Islet of Langerhans (tissue), 1 donor: Measurements from ENCODE around the gene MEGF6.

Source experiments
- FAIRE-seq: peaks from one replicate; lab custom pipeline; 2011; peaks lifted over from hg19 to GRCh38; lab: Jason Lieb, UNC

The MEGF6 gene

GRCh38 chr1:3469849-3470649 lies 141.3 kb downstream of the MEGF6 start:
- no peak for FAIRE-seq

GRCh38 chr1:3469104-3469848 lies 142.0 kb downstream of the MEGF6 start:
- FAIRE-seq = no peak

- FAIRE-seq = no peak
Measured at GRCh38 chr1:3468236-3469103, 142.8 kb downstream of the MEGF6 start.

- FAIRE-seq = no peak
Measured at GRCh38 chr1:3467096-3468036, 143.9 kb downstream of the MEGF6 start.

- FAIRE-seq = no peak
Measured at GRCh38 chr1:3466366-3467075, 144.8 kb downstream of the MEGF6 start.

GRCh38 chr1:3465935-3466321 lies 145.4 kb downstream of the MEGF6 start:
- no peak for FAIRE-seq

GRCh38 chr1:3465091-3465934 lies 146.0 kb downstream of the MEGF6 start:
- no peak for FAIRE-seq

GRCh38 chr1:3464649-3465025 lies 146.7 kb downstream of the MEGF6 start:
- no peak for FAIRE-seq

- no peak for FAIRE-seq
Measured at GRCh38 chr1:3463891-3464648, 147.2 kb downstream of the MEGF6 start.

- no peak for FAIRE-seq
Measured at GRCh38 chr1:3463408-3463863, 147.9 kb downstream of the MEGF6 start.

- FAIRE-seq = no peak
Measured at GRCh38 chr1:3463013-3463385, 148.3 kb downstream of the MEGF6 start.

- FAIRE-seq = no peak
Measured at GRCh38 chr1:3462356-3463012, 148.8 kb downstream of the MEGF6 start.

GRCh38 chr1:3461934-3462275 lies 149.4 kb downstream of the MEGF6 start:
- no peak for FAIRE-seq

GRCh38 chr1:3461238-3461933 lies 149.9 kb downstream of the MEGF6 start:
- no peak for FAIRE-seq

- no peak for FAIRE-seq
Measured at GRCh38 chr1:3460672-3461131, 150.6 kb downstream of the MEGF6 start.

GRCh38 chr1:3459940-3460671 lies 151.2 kb downstream of the MEGF6 start:
- FAIRE-seq = no peak
